B cell (primary cell): ENCODE results near the gene HACD1. TPM values are rescaled to one million over a fixed set of nuclear protein-coding genes. Genes with fewer than 3 reads are reported as not detected.

Source experiments
- ATAC-seq: fragments of 200-7000 bp; cut with Tn5 transposase; one replicate; pipeline ENCODE4 v1.10.0; 2021; ENCODE audit warnings: low read depth, mild to moderate bottlenecking, moderate number of reproducible peaks, moderate library complexity
- CTCF ChIA-PET: fragments of 350-600 bp; sonication (Branson Sonifier 250); formaldehyde crosslinking; loops from one replicate; lab custom pipeline; 2021; ENCODE audit warnings: antibody characterized with exemption, inconsistent platforms; lab: Charles Lee
- POLR2A ChIA-PET: fragments of 350-600 bp; sonication (Branson Sonifier 250); formaldehyde crosslinking; loops from one replicate; lab custom pipeline; 2021; ENCODE audit warnings: antibody characterized with exemption; lab: Charles Lee
- DNase-seq: peaks from one replicate; pipeline ENCODE4 v3.0.0; 2013
- H2AFZ ChIP-seq: 2 replicates; pipeline ENCODE4 v1.6.1; 2012; ENCODE audit warnings: mild to moderate bottlenecking, low read depth, low read length; ENCODE audit not compliant: insufficient read depth, poor library complexity, severe bottlenecking
- H3K27ac ChIP-seq, 2 donors: 1 replicate in 1 of 2; 2 replicates in 1 of 2; pipeline ENCODE4 v1.5.1; 2012 to 2013; ENCODE audit warnings: low read length in 2 of 2, mild to moderate bottlenecking in 2 of 2, moderate library complexity in 1 of 2
- H3K27me3 ChIP-seq, 4 experiments: fragments of 200-600 bp in 1 of 4; sonication (generic) in 1 of 4; replicated peaks in 1 of 4; 1 replicate in 2 of 4; 2 replicates in 2 of 4; pipeline versions ENCODE4 v1.6.1 to v1.7.0; 2013 to 2016; ENCODE audit warnings: low read length in 3 of 4, mild to moderate bottlenecking in 2 of 4, mixed read lengths in 1 of 4, moderate library complexity in 1 of 4; ENCODE audit not compliant: insufficient read depth in 4 of 4, control insufficient read depth in 3 of 4; ENCODE audit errors: control extremely low read depth in 1 of 4
- H3K36me3 ChIP-seq, 2 experiments: replicated peaks in 1 of 2; 1 replicate in 1 of 2; 2 replicates in 1 of 2; pipeline versions ENCODE4 v1.6.1 to v1.7.1; 2013; ENCODE audit warnings: low read length in 1 of 2; ENCODE audit not compliant: insufficient read depth in 2 of 2, control insufficient read depth in 1 of 2; ENCODE audit errors: control extremely low read depth in 1 of 2, extremely low read depth in 1 of 2
- H3K4me1 ChIP-seq, 2 donors: fragments of 200-600 bp in 1 of 2; sonication (generic) in 1 of 2; 1 replicate in 1 of 2; 2 replicates in 1 of 2; pipeline versions ENCODE4 v1.5.1 to v1.6.1; 2013 to 2017; ENCODE audit warnings: low read length in 2 of 2; ENCODE audit not compliant: control insufficient read depth in 2 of 2, insufficient read depth in 2 of 2
- H3K4me2 ChIP-seq: replicated peaks from 2 replicates; pipeline ENCODE3; 2012; ENCODE audit warnings: mild to moderate bottlenecking, low read depth, low read length; ENCODE audit not compliant: poor library complexity, severe bottlenecking
- H3K4me3 ChIP-seq, 5 experiments: fragments of 200-600 bp in 1 of 5; sonication (generic) in 1 of 5; 1 replicate in 3 of 5; 2 replicates in 2 of 5; pipeline versions ENCODE4 v1.5.1 to v1.7.0; 2011 to 2016; ENCODE audit warnings: low read length in 4 of 5, mild to moderate bottlenecking in 4 of 5, low read depth in 2 of 5, control low read depth in 1 of 5, moderate library complexity in 1 of 5; ENCODE audit not compliant: insufficient read depth in 1 of 5; ENCODE audit errors: control extremely low read depth in 1 of 5, extremely low read depth in 1 of 5
- H3K79me2 ChIP-seq: fragments of 200-600 bp; sonication (generic); one replicate; pipeline ENCODE4 v1.6.0; 2016; ENCODE audit warnings: low read length; ENCODE audit not compliant: control insufficient read depth, insufficient read depth
- H3K9ac ChIP-seq: fragments of 200-600 bp; sonication (generic); 2 replicates; pipeline ENCODE4 v1.6.1; 2017; ENCODE audit warnings: mild to moderate bottlenecking, low read length, moderate library complexity
- H3K9me3 ChIP-seq, 3 donors: one replicate each; pipeline versions ENCODE4 v1.6.1 to v1.7.1; 2013; ENCODE audit warnings: low read length in 2 of 3; ENCODE audit not compliant: control insufficient read depth in 2 of 3, insufficient read depth in 1 of 3; ENCODE audit errors: control extremely low read depth in 1 of 3
- H4K20me1 ChIP-seq: 2 replicates; pipeline ENCODE4 v1.6.0; 2012; ENCODE audit warnings: mild to moderate bottlenecking, low read length; ENCODE audit not compliant: insufficient read depth, control insufficient read depth, poor library complexity, severe bottlenecking
- H3K27ac Mint-ChIP-seq: one replicate; pipeline ENCODE4 v1.8.0; 2021; ENCODE audit warnings: mixed read lengths
- H3K27me3 Mint-ChIP-seq: one replicate; pipeline ENCODE4 v1.8.0; 2021; ENCODE audit warnings: mixed read lengths
- H3K4me1 Mint-ChIP-seq: one replicate; pipeline ENCODE4 v1.8.0; 2021; ENCODE audit warnings: mixed read lengths
- H3K4me3 Mint-ChIP-seq: one replicate; pipeline ENCODE4 v1.8.0; 2021; ENCODE audit warnings: mixed read lengths
- H3K9me3 Mint-ChIP-seq: one replicate; pipeline ENCODE4 v1.8.0; 2022; ENCODE audit warnings: mixed read lengths; ENCODE audit not compliant: insufficient read depth
- EZH2 ChIP-seq: IDR thresholded peaks from 2 replicates; pipeline ENCODE4 v1.6.1; 2012; ENCODE audit warnings: borderline replicate concordance, low read depth, mild to moderate bottlenecking, moderate library complexity, low read length; ENCODE audit not compliant: insufficient read depth, poor library complexity, severe bottlenecking
- WGBS: methylation state at CpG from one replicate; pipeline ENCODE4 v1.1.5; 2013; ENCODE audit warnings: missing lambda C conversion rate; ENCODE audit not compliant: insufficient coverage; 5-methylcytosine and 5-hydroxymethylcytosine counted together
- intact Hi-C: fragments of 100-400 bp; cut with micrococcal nuclease; formaldehyde crosslinking; loops from one replicate; pipeline ENCODE4 v1.10.0; 2022
- polyA plus RNA-seq: library from polyadenylated mRNA; depleted of rRNA; stranded (reverse); fragments of >200 nt; gene quantifications from 2 replicates; pipeline ENCODE4 v1.2.3, GENCODE V29; 2012
- total RNA-seq, 2 donors: library from RNA; stranded (reverse); fragments of 120-200 nt in 1 of 2; gene quantifications; 1 replicate in 1 of 2; 2 replicates in 1 of 2; pipeline versions ENCODE4 v1.2.3 to v1.2.4, GENCODE V29; 2013 to 2022
- TF ChIP-seq, protein P1 (sequence below): fragments of 200-600 bp; IDR thresholded peaks from one replicate; pipeline ENCODE4 v1.8.0; 2022; ENCODE audit warnings: antibody characterized with exemption, mild to moderate bottlenecking

Gene HACD1
- total and polyA plus RNA-seq, 2 donors (not counting 1 experiment from before 2014, with no cell fraction given) = 1.6 TPM; not detected in 1

DNA sequence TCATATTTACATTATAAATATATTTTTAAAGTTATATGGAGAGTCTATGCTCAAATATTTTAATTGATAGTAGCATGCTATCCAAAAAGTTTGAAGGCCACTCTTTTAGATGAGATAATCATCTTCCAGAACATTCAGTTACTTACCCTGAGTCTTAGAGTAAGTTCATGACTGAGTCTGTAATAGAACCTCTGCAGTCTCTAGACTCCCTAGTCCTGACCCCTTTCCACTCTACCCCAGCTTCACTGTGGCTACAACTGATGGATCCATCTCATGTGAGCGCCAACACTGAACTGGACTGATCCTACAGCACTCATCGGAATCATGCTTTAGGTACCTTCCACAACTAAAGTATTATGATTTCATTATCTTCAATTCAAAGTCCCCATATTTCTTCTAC lies 10.1 kb downstream of the HACD1 start:
- no peak for ATAC-seq
- H3K9me3 Mint-ChIP-seq = no peaks in the 10 kb centered on the region
- no peak overlapping the region for H3K4me3 Mint-ChIP-seq
- DNase-seq = no peak
- Histone ChIP-seq H4K20me1 (no peaks in the 10 kb centered on the region), H3K27me3 (no peaks in the 10 kb centered on the region), H3K36me3 (no peaks in the 10 kb centered on the region), H3K4me2 (no peak overlapping the region), H2AFZ (no peak overlapping the region), H3K9ac (no peak overlapping the region), H3K27ac (no peak overlapping the region), H3K9me3 (no peaks in the 10 kb centered on the region), H3K79me2 (no peaks in the 10 kb centered on the region), H3K4me1 (no peaks in the 10 kb centered on the region), H3K4me3 (no peak overlapping the region)
- WGBS = 59% methylated on average over 2 of the region's 2 CpGs
- CTCF ChIA-PET = interaction anchor here (0.8 to 6.1 kb wide), 6 partner anchors 13 to 1041 kb away, joined by 3 to 75 read pairs (median 4); no protein-coding TSS in a partner anchor
- no peak overlapping the region for H3K27ac Mint-ChIP-seq
- intact Hi-C loops = loop anchor here (1.0 to 5.0 kb wide), 2 partner anchors 136 to 630 kb away; no protein-coding TSS in a partner anchor
- peaks cover 2% of the 10 kb centered on the region for H3K4me1 Mint-ChIP-seq
- POLR2A ChIA-PET = no interaction called here
- TF ChIP-seq, protein P1, sequence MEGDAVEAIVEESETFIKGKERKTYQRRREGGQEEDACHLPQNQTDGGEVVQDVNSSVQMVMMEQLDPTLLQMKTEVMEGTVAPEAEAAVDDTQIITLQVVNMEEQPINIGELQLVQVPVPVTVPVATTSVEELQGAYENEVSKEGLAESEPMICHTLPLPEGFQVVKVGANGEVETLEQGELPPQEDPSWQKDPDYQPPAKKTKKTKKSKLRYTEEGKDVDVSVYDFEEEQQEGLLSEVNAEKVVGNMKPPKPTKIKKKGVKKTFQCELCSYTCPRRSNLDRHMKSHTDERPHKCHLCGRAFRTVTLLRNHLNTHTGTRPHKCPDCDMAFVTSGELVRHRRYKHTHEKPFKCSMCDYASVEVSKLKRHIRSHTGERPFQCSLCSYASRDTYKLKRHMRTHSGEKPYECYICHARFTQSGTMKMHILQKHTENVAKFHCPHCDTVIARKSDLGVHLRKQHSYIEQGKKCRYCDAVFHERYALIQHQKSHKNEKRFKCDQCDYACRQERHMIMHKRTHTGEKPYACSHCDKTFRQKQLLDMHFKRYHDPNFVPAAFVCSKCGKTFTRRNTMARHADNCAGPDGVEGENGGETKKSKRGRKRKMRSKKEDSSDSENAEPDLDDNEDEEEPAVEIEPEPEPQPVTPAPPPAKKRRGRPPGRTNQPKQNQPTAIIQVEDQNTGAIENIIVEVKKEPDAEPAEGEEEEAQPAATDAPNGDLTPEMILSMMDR = no peak
- peaks cover 4% of the 10 kb centered on the region for H3K27me3 Mint-ChIP-seq

DNA sequence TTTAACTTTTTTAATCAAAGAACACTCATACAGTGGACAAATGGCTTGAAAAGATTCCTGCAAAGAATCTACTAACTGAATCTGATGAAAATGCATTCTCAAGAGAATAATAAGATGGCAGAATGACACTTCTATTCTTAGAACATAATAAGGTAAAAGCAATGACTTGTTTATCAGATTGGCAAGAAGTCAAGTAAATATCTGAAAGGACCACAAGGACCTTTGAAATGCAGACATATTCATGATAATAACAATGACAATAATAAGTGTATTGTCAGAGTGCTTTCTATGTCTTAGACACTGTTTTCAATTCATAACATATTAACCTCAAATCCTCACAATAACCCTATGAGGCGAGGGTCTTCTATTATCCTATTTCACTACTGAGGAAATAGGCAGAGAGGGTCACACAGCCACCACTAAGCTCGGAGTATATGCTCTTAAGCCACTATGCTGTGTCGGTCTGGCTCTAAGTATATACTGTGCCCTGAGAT lies 10.6 kb downstream of the HACD1 start:
- no peaks in the 10 kb centered on the region for H3K36me3 ChIP-seq
- H3K27me3 Mint-ChIP-seq = peaks cover 4% of the 10 kb centered on the region
- TF ChIP-seq EZH2 = no peak
- TF ChIP-seq, protein P1 = no peak
- no peak overlapping the region for H2AFZ ChIP-seq
- no peak overlapping the region for H3K4me2 ChIP-seq
- POLR2A ChIA-PET = no interaction called here
- H3K9me3 Mint-ChIP-seq = no peaks in the 10 kb centered on the region
- no peaks in the 10 kb centered on the region for H3K9me3 ChIP-seq
- peaks cover 2% of the 10 kb centered on the region for H3K4me1 Mint-ChIP-seq
- H3K4me1 ChIP-seq = no peaks in the 10 kb centered on the region
- no peak overlapping the region for H3K27ac Mint-ChIP-seq
- H3K4me3 Mint-ChIP-seq = no peak overlapping the region
- H3K9ac ChIP-seq = no peak overlapping the region
- intact Hi-C loops = loop anchor here (1.0 to 5.0 kb wide), 2 partner anchors 137 to 631 kb away; no protein-coding TSS in a partner anchor
- H4K20me1 ChIP-seq = no peaks in the 10 kb centered on the region
- no peak for ATAC-seq
- H3K4me3 ChIP-seq = no peak overlapping the region
- no peak for DNase-seq
- H3K27me3 ChIP-seq = no peaks in the 10 kb centered on the region
- WGBS = 100% methylated on average over 1 of the region's 3 CpGs
- CTCF ChIA-PET = interaction anchor here (0.8 to 6.1 kb wide), 13 partner anchors 9 to 1041 kb away, joined by 3 to 75 read pairs (median 3); no protein-coding TSS in a partner anchor
- no peak overlapping the region for H3K27ac ChIP-seq
- H3K79me2 ChIP-seq = no peaks in the 10 kb centered on the region
